GM11168 (cell line): ENCODE results near the gene EDRF1.

Source experiments
- in situ Hi-C: fragments of 300-500 bp; cut with MboI; formaldehyde crosslinking; loops from one replicate; pipeline ENCODE4 v1.12.0; 2022; ENCODE audit warnings: low sequenced_read_pairs; ENCODE audit not compliant: unreplicated experiment

Gene EDRF1

DNA sequence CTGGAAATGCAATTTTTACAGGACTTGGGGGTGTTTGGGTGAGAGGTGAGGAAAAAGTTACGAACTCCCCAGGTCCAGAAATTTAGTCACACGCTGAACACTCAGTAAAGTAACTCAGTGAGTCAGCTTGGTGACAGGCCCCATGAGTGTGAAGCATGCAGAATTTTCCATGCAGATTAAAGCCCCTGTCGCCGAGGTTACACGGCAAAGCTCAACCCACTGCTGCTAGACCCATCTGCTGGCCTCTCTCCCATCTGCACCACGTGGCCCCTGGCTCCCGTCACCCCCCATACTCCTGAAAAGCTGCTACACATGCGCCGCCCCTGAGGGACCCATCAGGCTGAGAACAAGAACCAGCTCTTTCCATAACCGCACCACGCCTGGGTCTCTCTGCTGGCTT lies 63.1 kb downstream of the EDRF1 start:
- in situ Hi-C loops, result no loop called here

DNA sequence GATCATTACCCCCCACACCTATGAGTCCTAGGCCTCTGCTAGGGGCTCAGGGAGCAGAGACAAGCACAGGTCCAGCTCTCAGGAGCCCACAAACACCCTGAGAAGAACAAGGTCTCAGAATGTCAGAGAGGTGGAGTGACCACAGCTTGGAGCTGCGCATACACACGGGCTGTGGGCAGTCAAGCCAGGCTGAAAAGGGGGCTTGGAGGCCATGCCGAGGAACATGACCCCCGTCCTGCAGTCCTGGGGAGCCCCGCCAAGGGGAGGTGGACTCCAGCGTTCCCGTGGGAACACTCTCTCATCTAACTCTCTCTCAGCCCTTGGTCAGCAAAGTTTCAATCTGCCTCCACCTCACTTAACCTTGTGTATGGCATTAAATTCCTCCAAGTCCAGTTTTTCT lies 63.9 kb downstream of the EDRF1 start:
- in situ Hi-C loops, result no loop called here

DNA sequence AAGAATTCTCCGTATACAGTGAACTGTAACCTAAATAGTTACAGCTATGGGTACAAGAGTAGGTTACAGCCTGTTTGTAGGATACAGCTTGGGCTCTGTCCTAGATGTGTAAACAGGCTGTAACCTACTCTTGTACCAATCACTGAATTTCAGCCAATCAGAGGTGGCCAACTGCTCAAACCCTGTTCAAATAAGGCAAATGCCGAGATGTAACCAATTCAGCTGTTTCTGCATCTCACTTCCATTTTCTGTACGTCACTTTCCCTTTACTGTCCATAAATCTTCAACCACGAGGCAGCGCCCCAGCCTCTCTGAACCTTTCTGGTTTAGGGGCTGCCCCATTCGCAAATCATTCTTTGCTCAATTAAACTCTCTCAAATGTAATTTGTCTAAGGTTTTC lies 64.4 kb downstream of the EDRF1 start:
- in situ Hi-C loops, result no loop called here

DNA sequence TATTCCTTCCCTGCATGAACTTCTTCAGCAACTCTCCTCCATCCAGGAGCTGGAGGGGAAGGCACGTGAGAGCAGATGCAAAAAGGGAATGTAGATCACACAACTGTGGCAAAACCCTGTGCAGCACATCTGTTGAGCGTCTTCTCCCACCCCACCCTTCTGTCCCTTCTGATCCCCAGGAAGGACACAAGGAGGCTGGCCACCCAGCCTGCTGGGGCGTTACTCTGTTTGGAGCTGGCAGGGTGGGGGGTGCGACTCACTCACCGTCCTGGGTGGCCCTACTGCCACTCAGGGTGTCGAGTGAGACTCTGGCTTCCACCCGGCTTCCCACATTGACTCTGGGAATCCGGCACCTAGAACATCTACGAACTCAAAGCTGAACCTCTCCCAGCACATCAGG lies 66.3 kb downstream of the EDRF1 start:
- in situ Hi-C loops, result no loop called here

DNA sequence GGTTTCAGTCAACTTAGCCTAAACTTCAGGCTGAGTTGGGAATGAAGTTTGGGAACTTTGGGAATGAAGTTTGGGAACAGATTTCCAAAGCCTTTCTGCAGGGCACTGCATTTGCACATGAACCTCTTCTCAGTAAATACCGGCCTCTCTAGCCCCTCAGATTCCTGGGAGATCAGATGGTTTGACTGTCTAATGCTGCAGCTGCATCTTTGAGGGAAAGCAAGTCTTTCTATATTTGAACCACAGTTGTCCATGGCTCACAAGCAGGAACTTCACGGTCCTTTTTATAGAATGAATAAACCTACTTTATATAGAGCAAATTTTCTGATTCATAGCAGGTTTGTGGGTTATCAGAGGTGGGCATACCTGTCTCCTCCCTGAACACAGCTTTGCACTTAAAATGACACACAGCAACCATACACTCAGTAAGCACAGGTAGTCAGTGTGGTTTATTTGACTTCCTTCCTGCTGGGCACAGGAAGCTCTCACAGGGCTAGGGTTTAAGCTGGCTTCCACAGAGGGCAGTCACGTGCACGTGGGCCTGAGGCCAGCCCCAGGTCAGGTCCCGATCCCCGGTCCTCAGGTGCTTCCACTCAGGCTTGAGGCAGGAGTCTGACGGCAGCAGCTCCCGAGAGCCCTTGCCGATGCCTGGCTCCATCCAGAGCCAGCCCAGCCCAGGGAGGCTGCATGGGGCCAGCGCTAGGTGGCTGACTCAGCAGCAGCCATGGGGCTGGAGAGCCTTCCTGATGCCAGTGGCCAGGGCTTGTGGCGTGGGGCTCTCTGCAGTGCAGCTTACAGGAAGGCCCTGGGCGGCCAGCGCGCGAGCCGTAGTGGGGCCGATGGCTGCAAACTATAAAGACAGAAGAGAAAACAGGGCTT lies 68.9 kb downstream of the EDRF1 start:
- in situ Hi-C loops, result no loop called here

DNA sequence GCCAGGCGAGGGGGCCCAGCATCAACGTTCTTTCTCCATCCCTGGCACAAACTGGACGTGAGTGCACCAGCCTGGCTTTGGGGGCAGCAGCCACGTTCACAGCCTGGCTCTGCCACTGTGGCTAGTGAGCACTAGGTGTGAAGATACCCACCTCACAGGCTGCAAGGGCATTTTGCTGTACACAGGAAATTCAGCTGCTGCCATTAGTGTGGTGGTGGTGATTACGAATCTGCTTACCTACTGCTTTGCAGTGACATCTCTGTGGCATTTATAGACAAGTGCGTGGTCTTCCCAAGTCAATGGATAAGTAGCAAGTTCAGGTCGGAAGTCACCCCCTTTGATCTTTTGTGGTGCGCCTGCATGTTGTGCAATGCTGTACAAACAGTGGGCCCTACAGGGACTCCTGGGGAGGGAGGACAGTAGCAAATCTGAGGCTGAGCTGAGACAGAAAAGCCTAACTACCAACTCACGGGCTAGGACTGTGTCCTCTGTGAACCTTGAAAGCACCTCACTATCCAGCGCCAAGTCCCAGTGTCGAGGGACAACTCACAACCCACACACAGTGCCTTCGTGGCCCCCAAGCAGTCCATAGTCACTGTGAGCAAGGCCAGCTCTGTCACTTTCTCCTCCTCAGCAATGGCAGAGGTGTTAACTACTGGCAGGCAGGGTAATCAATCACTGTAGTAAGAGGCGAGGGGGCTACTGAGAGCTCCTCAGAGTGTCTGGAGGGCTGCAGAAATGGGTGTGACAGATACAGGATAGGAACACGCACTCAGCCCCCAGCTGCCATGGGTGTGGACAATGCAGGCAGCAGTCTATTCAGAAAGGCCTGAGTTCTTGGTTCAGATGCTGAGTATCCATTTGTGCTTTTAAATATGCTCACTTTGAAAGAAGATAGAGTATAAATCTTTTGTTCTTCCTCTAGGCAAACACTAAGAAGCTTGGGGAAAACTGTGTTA lies 73.1 kb downstream of the EDRF1 start:
- in situ Hi-C loops, result no loop called here

DNA sequence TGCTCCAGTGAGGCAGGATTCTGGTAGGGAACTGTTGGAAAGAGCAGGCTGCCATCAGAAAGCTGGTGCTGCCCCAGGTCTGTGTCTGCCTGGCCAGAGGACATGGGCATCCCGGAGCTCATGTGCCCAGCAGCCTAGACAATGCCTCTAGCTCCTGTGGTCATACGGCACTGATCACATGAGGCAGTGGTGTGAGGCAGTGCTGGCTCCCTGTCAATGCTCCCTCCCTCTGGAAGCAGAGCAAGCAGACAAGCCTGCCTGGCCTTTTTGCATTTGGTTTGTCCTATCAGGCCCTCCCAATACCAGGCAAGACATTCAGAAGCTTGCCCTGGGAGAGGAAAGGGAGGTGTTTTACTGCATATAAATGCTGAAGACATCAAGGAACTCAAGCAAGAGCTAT lies 75.6 kb downstream of the EDRF1 start:
- in situ Hi-C loops, result no loop called here

DNA sequence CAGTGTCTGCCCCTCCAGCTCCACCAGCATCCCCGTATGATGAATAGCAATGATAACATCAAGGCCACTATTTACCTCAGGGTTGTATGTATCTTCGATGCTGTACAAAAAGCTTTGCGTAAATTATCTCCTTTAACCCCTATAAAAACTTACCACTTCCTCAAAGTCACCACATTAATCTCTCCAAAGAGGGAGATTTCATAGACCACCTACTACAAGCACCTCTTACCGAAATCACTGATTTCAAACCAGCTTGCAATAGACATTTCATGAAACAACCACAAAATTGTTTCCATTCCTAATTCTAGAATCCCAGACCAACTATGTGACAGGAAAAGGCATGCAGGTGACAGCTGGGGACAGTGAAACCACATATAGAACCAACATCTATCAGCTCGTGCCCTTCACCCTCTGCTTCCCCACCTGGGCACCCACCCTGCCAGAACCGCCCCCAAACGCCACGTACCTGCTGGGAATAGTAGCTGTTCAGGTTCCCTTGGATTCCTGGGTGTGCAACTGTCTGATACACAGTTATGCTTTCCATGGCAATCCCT lies 76.2 kb downstream of the EDRF1 start:
- in situ Hi-C loops, result no loop called here

DNA sequence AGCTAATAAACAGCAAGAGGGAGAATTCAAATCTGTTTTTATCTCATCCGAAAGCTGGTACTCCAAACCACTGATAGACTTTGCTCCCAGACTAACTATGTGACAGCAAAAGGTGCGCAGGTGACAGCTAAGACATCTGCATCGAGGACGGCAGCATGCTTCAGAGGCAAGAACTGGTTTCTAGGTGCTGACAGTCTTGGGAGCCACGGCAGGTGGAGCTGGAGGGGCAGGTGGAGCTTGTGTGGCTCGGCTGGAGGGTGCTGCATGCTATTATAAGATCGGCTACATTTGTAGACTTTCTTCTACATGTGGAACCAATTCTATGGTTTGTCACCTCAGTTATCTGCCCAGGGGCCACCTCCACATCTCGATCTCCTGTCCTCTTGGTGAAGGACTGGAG lies 77.9 kb downstream of the EDRF1 start:
- in situ Hi-C loops, result no loop called here

DNA sequence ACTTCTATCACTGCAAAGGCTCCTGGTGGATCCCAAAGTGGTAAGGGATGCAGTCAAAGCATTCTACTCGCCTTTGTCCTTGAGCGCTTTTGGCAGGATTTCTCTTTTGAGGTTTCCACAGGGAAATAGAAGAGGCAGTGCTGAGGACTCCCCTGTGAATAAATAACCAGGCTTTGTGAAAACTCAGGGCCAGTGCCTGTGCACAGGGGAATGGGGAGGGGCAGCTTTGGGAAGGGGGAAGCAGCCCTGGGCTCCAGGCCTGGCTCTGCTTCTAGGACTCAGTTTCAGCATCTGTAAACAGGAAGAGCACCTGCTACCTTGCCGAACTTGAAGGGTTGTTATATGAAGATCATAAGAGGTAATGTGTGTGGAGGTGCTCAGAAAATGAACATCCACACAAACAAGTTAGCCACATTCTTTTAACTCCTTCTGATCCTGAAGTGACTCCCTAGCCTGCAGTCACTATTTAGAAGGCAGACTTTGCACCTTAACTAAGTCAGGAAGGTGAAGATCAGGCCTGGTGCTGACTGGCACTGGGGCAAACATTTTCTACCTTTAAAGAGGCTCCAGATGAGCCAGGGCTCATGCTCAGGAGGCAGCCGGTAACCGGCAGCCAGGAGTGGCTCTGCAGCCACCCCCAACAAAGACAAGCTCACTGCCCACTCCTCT lies 78.6 kb downstream of the EDRF1 start:
- in situ Hi-C loops, result no loop called here

DNA sequence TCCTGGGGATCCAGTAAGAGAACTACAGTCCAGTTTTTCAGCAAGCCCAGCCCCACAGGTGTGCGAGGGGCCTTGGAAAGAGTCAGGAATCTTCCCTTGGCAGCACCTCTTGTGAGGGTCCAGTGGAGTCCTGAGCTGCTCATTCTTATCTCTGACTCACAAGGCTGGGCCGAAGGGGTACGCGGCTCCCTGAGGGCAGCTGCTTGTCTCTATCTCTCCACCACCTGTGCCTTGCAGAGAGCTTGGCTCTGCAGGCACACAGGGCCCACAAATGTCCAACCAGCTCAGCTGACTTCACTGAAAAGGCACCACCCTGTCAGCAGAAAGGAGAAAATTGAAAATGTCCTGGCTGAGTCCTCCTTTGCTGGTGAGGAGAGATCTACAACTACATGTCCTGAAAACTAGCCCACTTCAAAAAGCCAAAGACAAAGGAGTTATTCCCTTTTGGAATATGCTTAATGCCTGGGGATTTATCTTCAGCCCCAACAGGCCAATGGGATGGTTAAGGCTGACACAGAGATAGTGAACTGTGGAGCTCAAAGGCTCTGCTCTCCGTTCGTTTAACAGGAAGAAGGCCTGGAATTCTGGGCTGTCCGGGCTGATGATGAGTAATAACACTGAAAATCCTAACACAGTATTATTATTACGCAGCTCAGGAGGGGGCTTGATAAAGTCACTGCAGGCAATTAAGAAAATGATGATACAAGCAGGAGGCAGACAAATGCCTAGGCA lies 80.1 kb downstream of the EDRF1 start:
- in situ Hi-C loops, result no loop called here

DNA sequence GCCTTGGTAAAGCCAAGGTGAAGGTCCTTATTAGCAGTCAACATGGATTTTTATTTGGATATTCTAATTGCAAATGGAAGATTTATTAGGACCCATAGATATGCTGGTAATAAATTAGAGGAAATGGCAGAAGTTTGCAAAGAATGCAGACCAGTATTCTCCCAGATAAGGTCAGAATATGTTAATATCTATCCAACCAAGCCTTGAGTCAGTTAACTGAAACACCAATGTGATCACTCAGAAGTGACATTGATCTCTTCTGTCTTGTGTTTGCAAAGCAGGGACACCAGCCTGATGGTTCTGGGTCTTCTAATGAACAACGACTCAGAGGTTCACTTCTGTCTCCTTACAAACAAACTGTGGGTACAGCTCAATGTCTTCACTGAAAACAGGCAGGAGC lies 82.1 kb downstream of the EDRF1 start:
- in situ Hi-C loops, result no loop called here

DNA sequence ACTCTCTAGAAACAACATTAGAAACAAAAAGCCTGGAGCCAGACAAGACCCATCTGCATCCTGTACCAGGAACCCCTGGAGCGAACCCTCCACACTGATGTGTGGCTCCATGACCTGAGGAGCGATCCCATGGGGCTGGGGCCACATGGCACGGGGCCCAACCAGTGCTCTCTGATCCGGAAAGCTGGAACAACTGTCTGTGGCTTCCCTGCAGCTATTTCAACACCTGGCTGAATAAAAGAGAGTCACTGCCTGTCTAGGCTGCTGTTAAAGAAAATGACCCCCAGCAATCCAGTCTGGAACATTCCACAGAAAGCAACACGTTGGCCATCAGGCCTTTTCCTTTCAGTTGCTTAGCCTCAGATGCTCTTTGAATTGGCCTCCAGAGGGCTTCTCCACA lies 82.6 kb downstream of the EDRF1 start:
- in situ Hi-C loops, result no loop called here

DNA sequence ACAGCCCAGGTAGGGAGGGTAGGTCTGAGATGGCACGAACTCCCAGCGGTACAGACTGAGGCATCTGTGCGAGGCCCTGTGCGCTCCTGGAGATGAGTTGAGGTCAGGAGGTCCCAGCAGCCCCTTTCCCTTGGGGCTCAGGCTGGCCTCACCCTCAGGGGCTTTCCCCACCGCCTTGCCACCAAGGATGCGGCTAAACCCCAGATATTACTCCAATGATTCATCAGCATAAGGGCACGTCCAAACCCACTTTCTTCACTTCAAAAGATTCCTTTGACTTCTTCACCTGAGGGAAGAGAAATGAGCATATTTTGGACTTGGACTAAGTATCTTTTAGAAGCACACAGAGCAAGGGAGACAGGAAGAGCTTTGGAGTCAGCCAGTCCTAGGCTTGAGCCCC lies 83.2 kb downstream of the EDRF1 start:
- in situ Hi-C loops, result no loop called here

DNA sequence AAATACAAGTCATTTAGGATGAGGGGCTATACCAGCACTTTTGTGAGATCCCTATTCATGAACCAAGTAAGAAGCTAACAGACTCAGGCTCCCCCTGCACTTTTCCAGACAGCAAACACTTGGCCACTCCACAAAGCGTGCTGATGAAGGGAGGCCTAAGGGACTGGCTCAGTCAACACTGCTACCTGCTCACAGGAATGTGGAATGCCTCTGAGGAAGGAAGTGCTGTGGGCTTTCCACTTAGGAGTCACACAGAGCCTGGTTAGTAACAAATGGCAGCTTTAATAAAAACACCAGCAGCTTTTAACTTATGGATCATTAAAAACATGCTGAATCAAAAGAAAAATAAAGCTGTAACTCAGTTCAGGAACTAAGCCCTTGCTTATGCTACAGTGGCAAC lies 88.5 kb downstream of the EDRF1 start:
- in situ Hi-C loops, result no loop called here

DNA sequence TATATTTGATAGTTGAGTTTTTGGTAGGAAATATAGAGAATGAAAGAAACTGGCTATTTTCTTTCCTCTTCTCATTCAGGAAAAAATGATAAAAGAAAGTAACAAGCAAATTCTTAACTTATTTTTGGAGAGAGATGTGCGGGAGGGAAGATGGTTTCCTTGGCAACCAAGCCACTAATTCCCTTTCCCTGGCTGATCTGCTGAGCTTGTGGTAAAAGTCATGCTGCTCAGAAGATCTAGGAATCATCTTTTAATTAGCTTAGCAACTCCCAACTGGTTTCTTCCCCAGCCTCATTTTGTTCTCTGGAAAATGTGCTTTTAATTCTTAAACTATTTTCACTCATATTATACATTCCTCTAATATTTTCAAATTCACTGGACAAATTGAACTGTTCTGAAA lies 91.7 kb downstream of the EDRF1 start:
- in situ Hi-C loops, result no loop called here

DNA sequence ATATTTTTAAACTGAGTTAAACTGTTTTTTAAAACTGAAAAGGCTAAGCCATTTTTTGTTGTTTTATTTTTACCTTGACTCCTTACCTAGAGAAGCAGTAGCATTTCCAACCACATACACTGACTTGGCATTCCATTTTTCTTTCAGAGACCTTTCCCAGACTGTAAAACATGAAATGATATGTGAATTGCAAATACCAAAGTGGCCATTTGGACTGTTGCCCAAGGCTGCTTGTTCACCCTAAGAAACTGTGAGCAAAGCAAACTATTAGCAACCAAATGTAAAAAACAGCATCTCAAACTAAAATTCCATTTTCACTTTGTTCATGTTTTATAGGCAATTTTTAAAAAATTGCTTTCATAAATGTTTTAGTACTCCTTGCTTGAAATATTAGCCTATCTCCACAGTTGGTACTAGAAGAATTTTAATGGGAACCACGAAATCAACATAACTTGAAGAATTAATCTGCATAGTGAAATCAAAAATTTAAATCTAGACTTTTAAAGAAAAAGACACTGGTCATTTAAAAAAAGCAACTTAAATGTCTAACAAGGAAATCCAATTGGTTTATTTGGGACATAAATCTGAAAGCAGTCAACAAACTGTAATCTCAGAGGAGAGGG lies 92.7 kb downstream of the EDRF1 start:
- in situ Hi-C loops, result no loop called here
